Neural cell (in vitro differentiated cells): ENCODE results near the gene CLEC4M. TPM values are rescaled to one million over a fixed set of nuclear protein-coding genes. Genes with fewer than 3 reads are reported as not detected.

Source experiments
- H2AFZ ChIP-seq: fragments of 200-600, 300-800 bp; sonication (generic), shearing (Covaris generic); 2 replicates; pipeline ENCODE4 v1.6.0; 2014; ENCODE audit warnings: low read depth, mild to moderate bottlenecking, antibody characterized with exemption, low read length, moderate library complexity
- H3F3A ChIP-seq: fragments of 200-600 bp; shearing (Covaris generic); 2 replicates; pipeline ENCODE4 v1.6.1; 2016; ENCODE audit warnings: mild to moderate bottlenecking, moderate library complexity, mixed read lengths, antibody characterized with exemption, low read length; ENCODE audit not compliant: insufficient read depth, poor library complexity, severe bottlenecking
- H3K27ac ChIP-seq: fragments of 200-600, 300-800 bp; sonication (generic), shearing (Covaris generic); 2 replicates; pipeline ENCODE4 v1.5.1; 2014; ENCODE audit warnings: mild to moderate bottlenecking, low read length, moderate library complexity
- H3K27me3 ChIP-seq: fragments of 300-800, 200-600 bp; sonication (generic), shearing (Covaris generic); 2 replicates; pipeline ENCODE4 v1.6.0; 2014; ENCODE audit warnings: mild to moderate bottlenecking, low read depth, low read length, moderate library complexity; ENCODE audit not compliant: insufficient read depth
- H3K36me3 ChIP-seq: fragments of 300-800, 200-600 bp; sonication (generic), shearing (Covaris generic); 2 replicates; pipeline ENCODE4 v1.5.1; 2014; ENCODE audit warnings: mild to moderate bottlenecking, antibody characterized with exemption, low read length, moderate library complexity; ENCODE audit not compliant: insufficient read depth
- H3K4me2 ChIP-seq: fragments of 300-800, 200-600 bp; sonication (generic), shearing (Covaris generic); 2 replicates; pipeline ENCODE4 v1.6.0; 2014; ENCODE audit warnings: mild to moderate bottlenecking, low read length
- H3K4me3 ChIP-seq: fragments of 300-800, 200-600 bp; sonication (generic), shearing (Covaris generic); 2 replicates; pipeline ENCODE4 v1.5.1; 2014; ENCODE audit warnings: mild to moderate bottlenecking, low read length, moderate library complexity
- H3K79me2 ChIP-seq: fragments of 200-600 bp; shearing (Covaris generic); replicated peaks from 2 replicates; pipeline ENCODE4 v1.6.0; 2014; ENCODE audit warnings: mild to moderate bottlenecking, low read length, moderate library complexity; ENCODE audit not compliant: insufficient read depth
- H3K9ac ChIP-seq: fragments of 300-800, 200-600 bp; sonication (generic), shearing (Covaris generic); 2 replicates; pipeline ENCODE4 v1.6.1; 2016; ENCODE audit warnings: mild to moderate bottlenecking, low read length, mixed read lengths
- H3K9me2 ChIP-seq: fragments of 200-600 bp; shearing (Covaris generic); 2 replicates; pipeline ENCODE4 v1.6.1; 2016; ENCODE audit warnings: mild to moderate bottlenecking, low read length, mixed read lengths; ENCODE audit not compliant: insufficient read depth
- H3K9me3 ChIP-seq: fragments of 200-600, 300-800 bp; sonication (generic), shearing (Covaris generic); 2 replicates; pipeline ENCODE4 v1.6.1; 2016; ENCODE audit warnings: mild to moderate bottlenecking, mixed run types, low read length, moderate library complexity, mixed read lengths
- H4K20me1 ChIP-seq: fragments of 200-600 bp; shearing (Covaris generic); 2 replicates; pipeline ENCODE4 v1.6.1; 2016; ENCODE audit warnings: mild to moderate bottlenecking, mixed run types; ENCODE audit not compliant: insufficient read depth
- CTCF ChIP-seq: fragments of 450-650 bp; IDR thresholded peaks from 2 replicates; pipeline ENCODE4 v1.5.1; 2014; ENCODE audit warnings: antibody characterized with exemption, mild to moderate bottlenecking, moderate library complexity; ENCODE audit not compliant: poor library complexity, severe bottlenecking
- EP300 ChIP-seq: fragments of 450-650 bp; conservative IDR thresholded peaks from 2 replicates; pipeline ENCODE4 v1.6.1; 2014; ENCODE audit warnings: antibody characterized with exemption, mild to moderate bottlenecking, moderate library complexity; ENCODE audit not compliant: poor library complexity, severe bottlenecking
- EZH2 ChIP-seq: fragments of 200-600, 300-800 bp; shearing (Covaris generic), sonication (generic); IDR thresholded peaks from 2 replicates; pipeline ENCODE4 v1.6.1; 2014; ENCODE audit warnings: antibody characterized with exemption, low read length, borderline replicate concordance, mild to moderate bottlenecking; ENCODE audit not compliant: insufficient read depth, poor library complexity, severe bottlenecking
- MXI1 ChIP-seq: fragments of 450-650 bp; conservative IDR thresholded peaks from 2 replicates; pipeline ENCODE4 v1.6.1; 2014; ENCODE audit warnings: antibody characterized with exemption, mild to moderate bottlenecking; ENCODE audit not compliant: poor library complexity, severe bottlenecking
- POLR2AphosphoS5 ChIP-seq: IDR thresholded peaks from 2 replicates; pipeline ENCODE4 v1.6.1; 2012
- RAD21 ChIP-seq: fragments of 450-650 bp; conservative IDR thresholded peaks from 2 replicates; pipeline ENCODE4 v1.6.1; 2014; ENCODE audit warnings: antibody characterized with exemption, mild to moderate bottlenecking, moderate library complexity
- SMC3 ChIP-seq: fragments of 450-650 bp; conservative IDR thresholded peaks from 2 replicates; pipeline ENCODE4 v1.6.1; 2014; ENCODE audit warnings: antibody characterized with exemption, mild to moderate bottlenecking, moderate library complexity; ENCODE audit not compliant: poor library complexity
- TAF1 ChIP-seq: IDR thresholded peaks from 2 replicates; pipeline ENCODE4 v1.6.1; 2012; ENCODE audit warnings: low read depth
- polyA plus RNA-seq: library from polyadenylated mRNA; depleted of rRNA; stranded (reverse); fragments of >200 nt; gene quantifications from 2 replicates; pipeline ENCODE4 v1.2.3, GENCODE V29; 2014
- TF ChIP-seq, protein P1 (sequence below): IDR thresholded peaks from 2 replicates; pipeline ENCODE4 v1.6.1; 2012; ENCODE audit warnings: borderline replicate concordance

Gene CLEC4M
- polyA plus RNA-seq, 1 donor from 2014 or later: not detected

DNA sequence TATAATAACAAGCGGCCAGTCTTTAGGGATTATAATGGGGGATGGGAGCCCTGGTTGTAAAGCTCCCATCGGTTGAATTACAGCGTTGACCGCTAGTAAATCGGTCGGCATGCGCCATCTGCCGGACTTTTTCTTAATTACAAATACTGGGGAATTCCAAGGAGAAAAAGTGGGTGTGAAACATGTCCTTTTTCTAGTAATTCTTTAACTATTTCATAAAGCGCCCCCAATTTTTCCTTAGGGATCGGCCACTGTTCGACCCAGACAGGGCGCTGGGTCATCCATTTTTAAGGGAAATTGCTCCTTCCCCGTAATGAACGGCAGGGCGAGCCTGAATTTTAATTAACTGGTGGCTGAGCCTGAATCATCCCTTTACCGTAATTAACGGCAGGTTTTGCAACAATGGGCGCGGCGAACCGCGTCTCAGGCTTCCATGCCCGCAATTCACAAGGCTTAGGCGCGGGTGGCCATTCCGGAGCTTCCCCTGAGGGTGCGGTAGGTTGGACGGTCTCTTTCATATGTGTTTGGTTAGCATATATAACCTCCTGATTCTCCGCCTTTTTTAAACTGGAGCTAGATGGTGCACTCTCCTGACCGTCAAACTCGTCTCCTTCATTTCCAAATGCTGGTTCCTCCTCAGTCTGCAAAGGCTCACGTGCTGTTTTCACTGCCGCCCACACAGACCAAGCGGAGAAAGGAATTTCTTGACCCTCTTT is 36.8 kb downstream of the CLEC4M start (continued):
- no peak for TF ChIP-seq POLR2AphosphoS5

DNA sequence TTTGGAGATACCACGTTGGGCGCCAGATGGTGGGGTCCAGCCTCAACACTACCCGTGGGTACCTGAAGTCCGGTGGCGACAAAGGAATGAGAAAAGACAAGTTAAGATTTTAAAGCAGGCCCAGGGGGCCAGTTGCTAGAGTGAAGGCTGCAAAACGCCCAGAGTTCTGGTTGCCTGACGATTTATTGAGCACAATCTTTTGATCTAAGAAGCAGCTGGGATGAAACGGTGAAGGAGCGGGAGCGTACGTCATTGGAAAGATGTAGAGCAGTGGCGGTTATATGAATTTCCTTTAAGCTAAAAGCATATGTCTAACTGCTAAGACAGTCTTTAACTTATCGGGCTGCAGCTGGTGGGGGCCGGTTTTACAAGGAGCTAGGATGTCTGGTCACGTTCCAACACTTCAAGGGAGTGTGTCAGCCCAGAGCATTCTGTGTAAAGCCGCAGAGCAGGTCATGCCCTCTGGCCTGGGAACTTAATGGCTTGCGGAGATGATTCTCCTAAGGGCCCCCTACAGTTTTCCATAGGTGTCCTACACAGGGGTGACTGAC is 38.1 kb downstream of the CLEC4M start:
- H3K9ac ChIP-seq: no peak overlapping the region
- TF ChIP-seq POLR2AphosphoS5 (no peak), SMC3 (no peak), TAF1 (no peak)
- no peaks in the 10 kb centered on the region for H3K79me2 ChIP-seq
- no peaks in the 10 kb centered on the region for H3K27me3 ChIP-seq
- H3K4me2 ChIP-seq: no peak overlapping the region
- H3K9me2 ChIP-seq: no peaks in the 10 kb centered on the region
- no peaks in the 10 kb centered on the region for H3K36me3 ChIP-seq
- H2AFZ ChIP-seq: no peak overlapping the region
- H3K4me3 ChIP-seq: no peak overlapping the region
- H3K9me3 ChIP-seq: no peaks in the 10 kb centered on the region
- no peak overlapping the region for H3K27ac ChIP-seq
- H3F3A ChIP-seq: no peaks in the 10 kb centered on the region
- no peaks in the 10 kb centered on the region for H4K20me1 ChIP-seq

- H3K27me3 ChIP-seq: no peaks in the 10 kb centered on the region
- H3K27ac ChIP-seq: no peak overlapping the region
- no peaks in the 10 kb centered on the region for H3K9me2 ChIP-seq
- H3K9me3 ChIP-seq: no peaks in the 10 kb centered on the region
- TF ChIP-seq MXI1 (no peak), RAD21 (no peak), EZH2 (no peak), EP300 (no peak), TAF1 (no peak), SMC3 (no peak), POLR2AphosphoS5 (no peak), CTCF (no peak)
- TF ChIP-seq, protein P1, sequence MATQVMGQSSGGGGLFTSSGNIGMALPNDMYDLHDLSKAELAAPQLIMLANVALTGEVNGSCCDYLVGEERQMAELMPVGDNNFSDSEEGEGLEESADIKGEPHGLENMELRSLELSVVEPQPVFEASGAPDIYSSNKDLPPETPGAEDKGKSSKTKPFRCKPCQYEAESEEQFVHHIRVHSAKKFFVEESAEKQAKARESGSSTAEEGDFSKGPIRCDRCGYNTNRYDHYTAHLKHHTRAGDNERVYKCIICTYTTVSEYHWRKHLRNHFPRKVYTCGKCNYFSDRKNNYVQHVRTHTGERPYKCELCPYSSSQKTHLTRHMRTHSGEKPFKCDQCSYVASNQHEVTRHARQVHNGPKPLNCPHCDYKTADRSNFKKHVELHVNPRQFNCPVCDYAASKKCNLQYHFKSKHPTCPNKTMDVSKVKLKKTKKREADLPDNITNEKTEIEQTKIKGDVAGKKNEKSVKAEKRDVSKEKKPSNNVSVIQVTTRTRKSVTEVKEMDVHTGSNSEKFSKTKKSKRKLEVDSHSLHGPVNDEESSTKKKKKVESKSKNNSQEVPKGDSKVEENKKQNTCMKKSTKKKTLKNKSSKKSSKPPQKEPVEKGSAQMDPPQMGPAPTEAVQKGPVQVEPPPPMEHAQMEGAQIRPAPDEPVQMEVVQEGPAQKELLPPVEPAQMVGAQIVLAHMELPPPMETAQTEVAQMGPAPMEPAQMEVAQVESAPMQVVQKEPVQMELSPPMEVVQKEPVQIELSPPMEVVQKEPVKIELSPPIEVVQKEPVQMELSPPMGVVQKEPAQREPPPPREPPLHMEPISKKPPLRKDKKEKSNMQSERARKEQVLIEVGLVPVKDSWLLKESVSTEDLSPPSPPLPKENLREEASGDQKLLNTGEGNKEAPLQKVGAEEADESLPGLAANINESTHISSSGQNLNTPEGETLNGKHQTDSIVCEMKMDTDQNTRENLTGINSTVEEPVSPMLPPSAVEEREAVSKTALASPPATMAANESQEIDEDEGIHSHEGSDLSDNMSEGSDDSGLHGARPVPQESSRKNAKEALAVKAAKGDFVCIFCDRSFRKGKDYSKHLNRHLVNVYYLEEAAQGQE: no peak
- no peaks in the 10 kb centered on the region for H3F3A ChIP-seq
- H3K36me3 ChIP-seq: no peaks in the 10 kb centered on the region
- H3K4me2 ChIP-seq: no peak overlapping the region
- no peak overlapping the region for H2AFZ ChIP-seq
- H3K9ac ChIP-seq: no peak overlapping the region
- no peaks in the 10 kb centered on the region for H3K79me2 ChIP-seq
- no peak overlapping the region for H3K4me3 ChIP-seq
- H4K20me1 ChIP-seq: no peaks in the 10 kb centered on the region
These were observed 43.2 kb downstream of the CLEC4M start for GRCh38 chr19:7806234-7806633.
